IgD-negative memory B cell (primary cell): Measurements from ENCODE around the gene GRAP. TPM values are rescaled to one million over a fixed set of nuclear protein-coding genes. Genes with fewer than 3 reads are reported as not detected.
"Not testable (repeated sequence)": the region's sequence is repeated elsewhere in the genome, so short reads cannot be mapped to it uniquely, and the experiment has no call there.

Experiments used
- H3K27ac Mint-ChIP-seq, 3 donors: one replicate each; pipeline ENCODE4 v1.8.0; 2020 to 2022; ENCODE audit warnings: mild to moderate bottlenecking in 3 of 3, mixed read lengths in 3 of 3, moderate library complexity in 1 of 3
- H3K27me3 Mint-ChIP-seq: one replicate; pipeline ENCODE4 v1.8.0; 2021; ENCODE audit warnings: mixed read lengths
- H3K36me3 Mint-ChIP-seq: one replicate; pipeline ENCODE4 v1.8.0; 2020; ENCODE audit warnings: mild to moderate bottlenecking, mixed read lengths
- H3K4me1 Mint-ChIP-seq, 3 donors: one replicate each; pipeline ENCODE4 v1.8.0; 2020 to 2022; ENCODE audit warnings: mixed read lengths in 3 of 3, mild to moderate bottlenecking in 1 of 3
- H3K4me3 Mint-ChIP-seq, 4 donors: one replicate each; pipeline ENCODE4 v1.8.0; 2020 to 2022; ENCODE audit warnings: mild to moderate bottlenecking in 4 of 4, mixed read lengths in 4 of 4, moderate library complexity in 3 of 4
- H3K9me3 Mint-ChIP-seq, 3 donors: one replicate each; pipeline ENCODE4 v1.8.0; 2020 to 2021; ENCODE audit warnings: mixed read lengths in 3 of 3, mild to moderate bottlenecking in 1 of 3
- polyA plus RNA-seq: library from polyadenylated mRNA; unstranded; fragments of 300-500 nt; fragmentation: Illumina TruSeq; gene quantifications from one replicate; pipeline ENCODE4 v1.2.3, GENCODE V29; 2021

GRAP gene
- polyA plus RNA-seq, result 123 TPM

DNA sequence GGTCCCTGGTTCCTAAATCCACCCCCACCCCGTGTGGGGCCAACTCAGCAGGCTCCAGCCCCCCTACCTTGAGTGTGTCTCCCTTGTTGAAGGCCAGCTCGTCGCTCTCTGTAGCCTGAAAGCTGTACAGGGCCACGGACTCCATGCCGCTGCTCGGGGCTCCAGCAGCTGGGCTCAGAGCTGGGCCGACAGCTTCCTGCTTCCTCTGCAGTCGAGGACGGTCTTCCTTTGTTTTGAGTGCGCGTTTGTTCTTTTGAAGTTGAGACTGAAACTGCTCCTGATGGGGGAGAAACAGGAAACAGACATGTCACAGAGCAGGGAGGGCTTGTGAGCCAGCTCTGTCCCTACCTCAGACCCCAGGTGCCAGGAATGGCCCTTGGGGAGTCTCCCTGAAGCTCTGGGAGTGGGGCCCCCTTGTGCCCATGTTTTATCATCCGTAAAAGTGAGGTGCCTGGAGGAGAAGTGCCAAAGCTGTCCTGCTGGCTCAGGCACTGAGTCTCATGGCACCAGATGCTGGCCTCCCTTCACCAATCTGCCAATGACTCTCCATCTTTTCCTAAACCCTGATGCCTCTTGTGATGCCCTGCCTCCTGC lies at the start of gene GRAP:
TSS of gene GRAP (minus strand) at position 176 of the 594 bp plus-strand sequence. CDS start at position 145, 31 bp downstream.
- not testable (repeated sequence) for H3K27me3 Mint-ChIP-seq, H3K27ac Mint-ChIP-seq, H3K9me3 Mint-ChIP-seq, H3K4me3 Mint-ChIP-seq, H3K4me1 Mint-ChIP-seq, H3K36me3 Mint-ChIP-seq

DNA sequence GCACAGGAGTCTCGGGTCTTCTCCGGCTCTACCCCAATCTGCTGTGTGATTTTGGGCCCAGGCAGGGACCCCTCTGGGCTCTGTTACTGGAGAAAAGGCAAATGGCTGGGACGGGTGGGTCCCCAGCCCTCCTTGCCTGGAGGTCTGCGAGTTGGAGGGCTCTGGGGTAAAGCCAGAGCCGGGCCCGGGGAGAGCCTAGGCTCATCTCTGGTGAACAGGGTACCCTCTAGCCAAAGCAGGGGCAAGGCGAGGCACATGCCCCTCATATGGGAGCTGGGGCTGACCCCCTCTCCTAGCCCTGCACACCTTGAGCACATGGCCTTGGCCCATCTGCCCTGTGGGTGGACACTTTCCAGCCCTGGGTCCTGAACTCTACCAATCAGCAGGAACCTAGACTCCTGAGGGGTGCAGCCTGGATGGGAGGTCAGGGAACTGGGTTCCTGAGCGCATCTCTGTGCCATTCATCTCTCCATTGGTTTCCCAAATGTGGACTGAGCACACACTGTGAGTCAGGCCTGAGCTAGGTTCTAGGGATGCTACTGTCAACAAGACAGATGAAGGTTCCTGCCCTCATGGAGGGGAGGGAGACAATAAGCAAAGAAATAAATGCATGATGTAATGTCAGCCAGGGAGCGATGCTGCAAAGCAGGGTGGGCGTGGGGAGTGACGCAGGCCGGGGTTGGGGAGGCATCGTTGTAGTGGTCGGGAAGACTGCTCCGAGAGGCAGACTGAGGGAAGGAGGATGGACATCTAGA lies 47.1 kb upstream of the GRAP start:
- not testable (repeated sequence) for H3K4me3 Mint-ChIP-seq, H3K4me1 Mint-ChIP-seq, H3K27ac Mint-ChIP-seq, H3K27me3 Mint-ChIP-seq, H3K9me3 Mint-ChIP-seq, H3K36me3 Mint-ChIP-seq

DNA sequence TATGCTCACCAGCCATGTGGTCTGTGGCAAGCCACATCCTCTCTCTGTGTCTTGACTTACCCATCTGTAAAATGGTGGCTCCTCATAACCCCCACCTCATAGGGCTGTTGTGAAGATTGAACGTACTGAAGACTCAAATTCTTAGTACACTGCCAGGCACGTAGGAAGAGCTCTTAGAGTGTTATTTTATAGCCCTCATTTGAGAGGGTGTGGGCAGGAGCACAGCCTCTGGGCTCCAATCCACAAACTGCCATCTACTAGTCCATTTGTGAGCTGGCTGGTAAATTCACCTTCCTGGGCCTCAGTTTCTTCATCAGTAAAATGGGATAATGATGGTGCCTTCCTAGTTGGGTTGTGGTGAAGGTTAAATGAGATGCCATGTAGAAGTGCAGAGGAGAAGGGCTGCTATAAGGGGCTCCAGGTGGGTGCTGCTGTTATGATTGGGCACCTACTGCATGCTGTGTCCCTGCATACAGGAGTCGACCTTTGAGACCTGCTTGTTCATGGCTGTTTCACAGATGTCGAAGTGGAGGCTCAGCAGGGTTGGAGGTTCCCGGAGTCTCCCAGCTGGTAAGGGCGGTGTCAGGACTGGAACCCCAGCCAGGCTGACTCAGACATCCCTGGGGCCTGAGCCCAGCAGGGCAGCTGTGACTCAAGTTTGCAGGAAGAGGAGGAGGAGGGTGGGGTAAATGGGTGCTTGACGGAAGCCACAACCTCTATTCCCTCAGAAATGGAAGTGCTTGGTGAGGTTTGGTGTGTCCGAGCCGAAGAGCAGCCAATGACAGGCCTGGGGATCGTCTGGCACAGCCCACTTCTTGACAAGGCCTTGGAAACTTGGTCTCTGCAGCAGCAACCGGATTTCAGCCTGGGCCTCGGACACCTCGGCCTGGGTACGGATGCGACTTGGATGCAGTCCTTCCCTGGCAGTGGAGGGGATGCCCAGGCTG lies 46.3 kb upstream of the GRAP start:
- not testable (repeated sequence) for H3K27me3 Mint-ChIP-seq, H3K27ac Mint-ChIP-seq, H3K4me1 Mint-ChIP-seq, H3K4me3 Mint-ChIP-seq, H3K9me3 Mint-ChIP-seq, H3K36me3 Mint-ChIP-seq

DNA sequence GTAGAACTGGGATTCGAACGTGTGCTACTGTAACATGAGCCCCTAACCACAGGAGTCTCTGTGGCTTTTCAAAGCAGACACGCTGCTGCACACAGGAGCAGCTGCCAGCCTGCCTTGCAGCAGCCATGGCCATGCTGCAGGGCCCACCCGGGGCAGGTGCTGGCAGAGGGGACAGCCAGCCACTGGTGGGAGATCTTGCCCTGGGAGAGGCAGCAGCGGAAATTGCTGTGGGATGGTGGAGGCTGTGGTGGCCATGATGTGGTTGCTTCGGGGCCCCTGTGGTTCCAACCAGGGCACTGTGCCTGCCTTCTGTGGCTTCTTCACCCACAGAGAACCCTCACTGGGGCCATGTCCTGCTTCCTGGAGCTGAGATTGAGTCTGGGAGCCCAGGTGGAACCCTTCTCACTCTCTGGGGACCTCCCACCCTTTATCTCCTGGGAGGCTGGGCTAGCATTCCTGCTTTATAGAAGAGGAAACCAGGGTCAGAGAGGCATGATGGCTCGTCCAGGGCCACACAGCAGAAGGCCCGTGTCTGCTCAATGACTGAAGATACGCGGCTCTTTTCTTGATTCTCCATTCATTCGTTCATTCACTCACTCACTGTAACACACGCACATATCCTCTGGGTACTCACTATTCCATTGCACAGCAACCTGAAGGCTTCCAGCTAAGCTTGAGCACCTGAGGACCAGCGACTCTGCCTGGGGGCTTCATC lies 43.5 kb upstream of the GRAP start:
- not testable (repeated sequence) for H3K9me3 Mint-ChIP-seq, H3K4me3 Mint-ChIP-seq, H3K27ac Mint-ChIP-seq, H3K27me3 Mint-ChIP-seq, H3K4me1 Mint-ChIP-seq, H3K36me3 Mint-ChIP-seq

DNA sequence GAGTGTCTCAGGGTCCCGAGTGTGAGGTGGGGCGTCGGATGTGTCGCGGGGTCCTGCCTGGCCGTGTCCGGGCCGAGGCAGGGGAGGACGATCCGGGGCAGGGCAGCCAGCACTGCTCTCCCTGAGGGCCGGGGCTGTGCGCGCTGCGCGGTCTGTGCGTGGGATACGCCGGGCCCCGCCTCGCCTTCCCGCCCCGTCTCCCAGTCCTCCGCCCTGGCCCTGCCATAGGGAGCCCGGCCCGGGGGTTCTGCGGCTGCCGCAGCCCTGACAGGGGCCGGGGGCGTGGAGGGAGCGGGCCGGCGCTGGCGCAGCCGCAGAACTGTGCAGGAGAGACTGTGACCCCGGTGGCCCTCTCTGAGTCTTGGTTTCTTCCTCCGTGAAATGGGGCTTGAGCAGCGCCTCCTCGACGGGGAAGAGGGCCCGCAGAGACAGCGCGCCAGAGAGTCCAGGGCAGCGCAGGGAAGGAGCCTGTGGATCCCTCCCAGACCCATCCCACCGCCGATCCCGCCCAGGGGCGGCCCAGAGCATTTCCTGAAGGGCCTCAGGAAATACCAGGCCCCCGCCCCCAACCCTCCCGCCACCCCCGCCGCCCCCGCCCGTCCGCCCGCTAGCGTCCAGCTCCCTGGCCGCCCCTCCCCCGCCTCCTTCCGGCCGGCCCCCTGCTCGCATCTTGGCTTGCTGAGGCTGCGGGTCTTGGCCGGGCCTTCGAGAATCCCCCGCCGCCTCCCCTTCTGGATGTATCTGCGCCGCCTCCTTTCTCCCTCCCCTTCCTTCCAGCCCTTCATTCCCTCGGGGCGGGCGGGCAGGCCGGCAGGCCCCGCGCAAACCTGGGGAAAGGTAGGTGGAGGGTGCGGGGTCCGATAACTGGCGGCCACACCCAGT lies 42.3 kb upstream of the GRAP start:
- not testable (repeated sequence) for H3K9me3 Mint-ChIP-seq, H3K27me3 Mint-ChIP-seq, H3K4me3 Mint-ChIP-seq, H3K36me3 Mint-ChIP-seq, H3K4me1 Mint-ChIP-seq, H3K27ac Mint-ChIP-seq

DNA sequence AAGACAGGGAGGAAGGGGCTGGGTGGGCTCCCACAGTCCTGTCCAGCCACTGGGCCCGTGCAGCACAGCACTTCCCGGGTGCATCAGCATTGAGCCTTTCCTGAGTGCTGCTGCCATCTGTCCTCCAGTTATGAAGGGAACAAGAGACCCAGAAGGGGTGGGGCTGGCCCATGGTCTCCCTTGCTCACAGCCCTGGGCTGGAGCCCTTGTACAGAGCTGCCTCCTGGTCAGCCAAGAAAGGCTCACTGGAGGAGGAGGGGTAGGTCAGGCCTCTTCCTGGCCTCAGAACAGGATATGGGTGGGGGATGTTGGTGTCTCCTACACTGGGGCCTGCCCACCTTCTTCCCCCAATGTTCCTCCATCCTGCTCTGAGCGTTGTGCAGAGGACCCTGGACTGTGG lies 30.6 kb upstream of the GRAP start:
- H3K4me1 Mint-ChIP-seq, H3K27ac Mint-ChIP-seq, H3K9me3 Mint-ChIP-seq, H3K27me3 Mint-ChIP-seq, H3K36me3 Mint-ChIP-seq, H3K4me3 Mint-ChIP-seq: not testable (repeated sequence)

DNA sequence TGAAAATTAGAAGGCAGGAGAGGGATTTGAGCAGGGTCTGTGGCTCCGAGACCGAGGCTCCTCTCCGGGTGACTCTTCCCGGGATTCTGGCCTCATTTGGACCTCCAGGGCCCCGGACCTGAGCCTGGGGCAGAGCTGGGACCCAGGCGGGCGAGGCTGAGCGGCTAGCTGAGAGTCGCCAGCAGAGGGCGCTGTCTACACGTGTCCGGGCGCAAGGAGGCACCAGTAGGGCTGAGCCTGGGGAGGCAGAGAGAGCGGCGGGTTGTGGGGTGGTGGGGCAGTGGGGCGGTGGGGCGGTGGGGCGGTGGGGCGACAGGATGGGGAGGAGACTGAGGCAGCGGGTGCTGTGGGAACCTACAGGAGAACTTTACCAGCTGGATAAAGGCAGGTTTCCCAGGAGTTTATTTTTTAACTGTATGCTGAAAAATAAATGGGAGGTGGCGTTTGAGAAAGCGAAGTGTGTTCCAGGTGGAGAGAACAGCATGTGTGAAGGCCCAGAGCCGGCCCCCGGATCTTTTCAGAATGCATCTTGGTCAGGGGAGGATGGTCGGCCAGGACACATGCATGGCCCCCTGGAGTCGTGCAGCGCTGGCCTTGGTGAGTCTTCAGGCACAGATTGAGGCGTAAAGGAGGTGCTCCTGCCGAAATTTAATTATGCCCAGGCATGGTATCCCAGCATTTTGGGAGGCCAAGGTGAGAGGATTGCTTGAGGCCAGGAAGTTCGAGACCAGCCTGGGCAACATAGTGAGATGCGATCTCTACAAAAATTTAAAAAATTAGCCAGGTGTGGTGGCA lies 29.8 kb upstream of the GRAP start:
- not testable (repeated sequence) for H3K9me3 Mint-ChIP-seq, H3K27ac Mint-ChIP-seq, H3K27me3 Mint-ChIP-seq, H3K4me3 Mint-ChIP-seq, H3K36me3 Mint-ChIP-seq, H3K4me1 Mint-ChIP-seq

DNA sequence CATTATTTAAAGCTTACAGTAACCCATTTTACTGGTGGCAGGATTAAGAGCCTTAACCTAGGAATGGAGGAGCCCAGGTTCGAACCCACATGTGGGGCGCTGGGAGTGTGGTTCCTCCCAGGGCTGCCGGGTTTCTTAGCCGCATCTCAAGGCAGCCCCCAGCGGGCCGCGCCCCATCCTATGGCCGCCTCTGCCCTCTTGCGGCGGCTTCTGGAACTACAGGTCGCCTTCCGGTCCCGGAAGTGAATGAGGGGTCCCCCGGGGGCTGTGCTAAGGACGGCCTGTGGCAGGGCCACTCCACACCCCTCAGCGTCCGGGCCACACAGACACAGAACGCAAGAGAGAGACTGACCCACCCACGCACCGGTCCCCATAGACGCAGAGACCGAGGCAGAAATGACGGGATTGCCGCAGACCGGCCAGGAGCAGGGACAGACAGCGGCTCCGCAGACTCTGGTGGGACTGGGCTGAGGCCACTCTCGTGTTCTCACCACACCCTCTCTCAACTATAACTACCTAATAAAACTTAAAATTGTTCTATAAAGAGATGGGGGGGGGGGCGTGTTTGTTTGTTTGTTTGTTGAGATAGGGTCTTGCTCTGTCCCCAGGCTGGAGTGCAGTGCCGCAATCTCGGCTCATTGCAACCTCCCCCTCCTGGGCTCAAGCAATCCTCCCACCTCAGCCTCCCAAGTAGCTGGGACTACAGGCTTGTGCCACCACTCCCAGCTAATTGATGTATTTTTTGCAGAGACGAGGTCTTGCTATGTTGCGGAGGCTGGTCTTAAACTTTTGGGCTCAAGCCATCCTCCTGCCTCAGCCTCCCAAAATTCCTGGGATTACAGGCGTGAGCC lies 23.8 kb upstream of the GRAP start:
- not testable (repeated sequence) for H3K27ac Mint-ChIP-seq, H3K9me3 Mint-ChIP-seq, H3K4me3 Mint-ChIP-seq, H3K4me1 Mint-ChIP-seq, H3K36me3 Mint-ChIP-seq, H3K27me3 Mint-ChIP-seq

DNA sequence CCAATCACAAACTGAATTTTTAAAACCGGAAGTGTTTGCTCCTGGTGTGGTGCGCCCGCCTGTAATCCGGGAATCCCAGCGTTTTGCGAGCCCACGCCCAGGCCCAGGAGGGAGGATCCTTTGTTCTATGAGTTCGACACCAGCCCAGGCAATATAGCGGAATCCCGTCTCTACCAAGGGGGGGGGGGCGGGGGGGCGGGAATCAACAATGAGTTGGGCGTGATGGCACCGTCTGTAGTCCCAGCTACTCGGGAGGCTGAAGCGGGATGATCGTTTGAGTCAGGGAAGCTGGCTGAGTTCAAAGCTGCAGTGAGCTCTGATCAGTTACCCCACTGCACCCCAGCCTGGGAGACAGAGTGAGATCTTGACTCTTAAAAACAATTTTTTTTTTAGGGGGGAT lies 17.6 kb upstream of the GRAP start:
- not testable (repeated sequence) for H3K27me3 Mint-ChIP-seq, H3K27ac Mint-ChIP-seq, H3K4me1 Mint-ChIP-seq, H3K9me3 Mint-ChIP-seq, H3K36me3 Mint-ChIP-seq
- H3K4me3 Mint-ChIP-seq, result peak overlapping the region in 2 of 4 donors; percentile 30 to 52

DNA sequence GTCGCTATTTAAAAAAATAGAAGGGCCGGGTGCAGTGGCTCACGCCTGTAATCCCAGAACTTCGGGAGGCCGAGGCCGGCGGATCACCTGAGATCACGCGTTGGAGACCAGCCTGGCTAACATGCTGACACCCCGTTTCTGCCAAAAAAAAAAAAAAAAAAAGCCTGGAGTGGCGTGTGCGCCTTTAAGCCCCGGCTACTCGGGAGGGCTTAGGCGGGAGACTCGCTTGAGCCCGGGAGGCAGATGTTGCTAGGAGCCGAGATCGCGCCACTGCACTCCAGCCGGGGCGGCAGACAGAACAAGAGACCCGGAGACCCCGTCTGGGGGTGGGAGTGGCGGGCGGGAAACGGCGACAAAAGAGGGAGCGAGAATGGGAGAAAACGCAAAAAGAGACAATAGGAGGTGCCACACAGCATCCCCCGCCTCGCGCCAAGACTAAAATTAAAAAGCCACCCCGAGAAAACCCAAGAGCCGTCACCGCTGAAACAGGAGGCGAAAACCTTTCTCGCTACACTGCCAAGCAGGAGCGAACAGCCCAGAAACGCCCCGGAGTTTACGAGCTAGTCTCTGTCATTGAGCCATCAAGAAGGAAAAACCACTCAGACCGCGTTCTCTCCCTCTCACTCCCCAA lies 16.7 kb upstream of the GRAP start:
- H3K9me3 Mint-ChIP-seq, H3K36me3 Mint-ChIP-seq, H3K27me3 Mint-ChIP-seq, H3K4me1 Mint-ChIP-seq: not testable (repeated sequence)
- peak overlapping the region; percentile 81 to 88 (median 84) for H3K4me3 Mint-ChIP-seq
- H3K27ac Mint-ChIP-seq, result peak overlapping the region; percentile 95 to 98 (median 96)

DNA sequence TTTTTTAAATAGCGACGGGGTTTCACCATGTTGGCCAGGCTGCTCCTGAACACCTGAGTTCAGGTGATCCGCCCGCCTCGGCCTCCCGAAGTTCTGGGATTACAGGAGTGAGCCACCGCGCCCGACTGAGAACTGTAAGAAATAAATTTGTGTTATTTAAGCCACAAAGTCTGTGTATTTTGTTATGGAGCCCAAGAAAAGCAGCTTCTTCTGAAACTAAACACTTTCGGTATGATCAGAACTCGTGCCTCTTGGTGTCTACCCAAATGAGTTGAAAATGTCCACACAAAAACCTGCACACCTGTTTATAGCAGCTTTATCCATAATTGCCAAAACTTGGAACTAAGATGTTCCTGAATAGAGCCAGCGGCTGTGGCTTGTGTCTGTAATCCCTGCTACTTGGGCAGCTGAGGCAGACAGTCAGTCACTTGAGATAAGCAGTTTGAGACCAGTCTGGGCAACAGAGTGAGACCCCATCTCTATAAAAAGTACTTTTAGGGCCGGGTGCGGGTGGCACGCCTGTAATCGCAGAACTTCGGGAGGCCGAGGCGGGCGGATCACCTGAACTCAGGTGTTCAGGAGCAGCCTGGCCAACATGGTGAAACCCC lies 16.1 kb upstream of the GRAP start:
- peak overlapping the region in 2 of 3 donors; percentile 95 to 98 for H3K27ac Mint-ChIP-seq
- not testable (repeated sequence) for H3K4me1 Mint-ChIP-seq

DNA sequence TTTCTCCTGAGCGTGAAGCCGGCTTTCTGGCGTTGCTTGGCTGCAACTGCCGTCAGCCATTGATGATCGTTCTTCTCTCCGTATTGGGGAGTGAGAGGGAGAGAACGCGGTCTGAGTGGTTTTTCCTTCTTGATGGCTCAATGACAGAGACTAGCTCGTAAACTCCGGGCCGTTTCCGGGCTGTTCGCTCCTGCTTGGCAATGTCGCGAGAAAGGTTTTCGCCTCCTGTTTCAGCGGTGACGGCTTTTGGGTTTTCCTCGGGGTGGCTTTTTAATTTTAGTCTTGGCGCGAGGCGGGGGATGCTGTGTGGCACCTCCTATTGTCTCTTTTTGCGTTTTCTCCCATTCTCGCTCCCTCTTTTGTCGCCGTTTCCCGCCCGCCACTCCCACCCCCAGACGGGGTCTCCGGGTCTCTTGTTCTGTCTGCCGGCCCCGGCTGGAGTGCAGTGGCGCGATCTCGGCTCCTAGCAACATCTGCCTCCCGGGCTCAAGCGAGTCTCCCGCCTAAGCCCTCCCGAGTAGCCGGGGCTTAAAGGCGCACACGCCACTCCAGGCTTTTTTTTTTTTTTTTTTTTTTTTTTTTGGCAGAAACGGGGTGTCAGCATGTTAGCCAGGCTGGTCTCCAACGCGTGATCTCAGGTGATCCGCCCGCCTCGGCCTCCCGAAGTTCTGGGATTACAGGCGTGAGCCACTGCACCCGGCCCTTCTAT lies 15.4 kb upstream of the GRAP start:
- H3K9me3 Mint-ChIP-seq, H3K4me3 Mint-ChIP-seq, H3K27ac Mint-ChIP-seq, H3K27me3 Mint-ChIP-seq, H3K4me1 Mint-ChIP-seq, H3K36me3 Mint-ChIP-seq: not testable (repeated sequence)

More for the DNA sequence above, 16.1 kb upstream of the GRAP start:
- H3K9me3 Mint-ChIP-seq, H3K4me3 Mint-ChIP-seq, H3K27me3 Mint-ChIP-seq, H3K36me3 Mint-ChIP-seq: not testable (repeated sequence)
